GM10266 (cell line): ENCODE results near the gene NCAPH2.

Source experiments
- DNase-seq: peaks from one replicate; pipeline ENCODE4 v3.0.0; 2012; ENCODE audit errors: extremely low spot score
- TF ChIP-seq, protein P1 (sequence below): IDR thresholded peaks from 2 replicates; pipeline ENCODE4 v1.5.1; 2012; ENCODE audit warnings: mild to moderate bottlenecking, low read depth; ENCODE audit not compliant: control insufficient read depth, insufficient read depth; ENCODE audit errors: missing control alignments

Gene NCAPH2

DNA sequence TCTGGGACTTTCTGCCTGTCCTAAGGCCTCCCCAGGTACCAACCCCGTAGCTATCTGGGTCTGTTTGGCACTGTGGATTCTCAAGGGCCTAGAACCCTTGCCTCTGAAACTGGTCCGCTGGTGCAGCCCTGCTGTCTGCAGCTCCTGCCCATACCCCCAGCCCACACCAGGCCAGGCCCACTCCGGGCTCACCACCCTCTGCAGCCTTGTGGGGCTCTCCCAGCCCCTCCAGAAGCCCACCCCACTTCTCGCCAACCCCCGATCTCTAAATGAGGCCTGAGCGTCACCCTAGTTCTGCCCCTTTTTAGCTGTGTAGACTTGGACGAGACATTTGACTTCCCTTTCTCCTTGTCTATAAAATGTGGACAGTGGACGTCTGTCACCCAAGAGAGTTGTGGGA, 42.4 kb downstream of the NCAPH2 start:
- TF ChIP-seq, protein P1, sequence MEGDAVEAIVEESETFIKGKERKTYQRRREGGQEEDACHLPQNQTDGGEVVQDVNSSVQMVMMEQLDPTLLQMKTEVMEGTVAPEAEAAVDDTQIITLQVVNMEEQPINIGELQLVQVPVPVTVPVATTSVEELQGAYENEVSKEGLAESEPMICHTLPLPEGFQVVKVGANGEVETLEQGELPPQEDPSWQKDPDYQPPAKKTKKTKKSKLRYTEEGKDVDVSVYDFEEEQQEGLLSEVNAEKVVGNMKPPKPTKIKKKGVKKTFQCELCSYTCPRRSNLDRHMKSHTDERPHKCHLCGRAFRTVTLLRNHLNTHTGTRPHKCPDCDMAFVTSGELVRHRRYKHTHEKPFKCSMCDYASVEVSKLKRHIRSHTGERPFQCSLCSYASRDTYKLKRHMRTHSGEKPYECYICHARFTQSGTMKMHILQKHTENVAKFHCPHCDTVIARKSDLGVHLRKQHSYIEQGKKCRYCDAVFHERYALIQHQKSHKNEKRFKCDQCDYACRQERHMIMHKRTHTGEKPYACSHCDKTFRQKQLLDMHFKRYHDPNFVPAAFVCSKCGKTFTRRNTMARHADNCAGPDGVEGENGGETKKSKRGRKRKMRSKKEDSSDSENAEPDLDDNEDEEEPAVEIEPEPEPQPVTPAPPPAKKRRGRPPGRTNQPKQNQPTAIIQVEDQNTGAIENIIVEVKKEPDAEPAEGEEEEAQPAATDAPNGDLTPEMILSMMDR, result no peak

GRCh38 chr22:50551160-50551752, 43.2 kb downstream of the NCAPH2 start:
- TF ChIP-seq, protein P1, result no peak
- peak; percentile 6 for DNase-seq

More for the DNA sequence above, 42.4 kb downstream of the NCAPH2 start:
- no peak for DNase-seq

GRCh38 chr22:50553310-50553709, 45.3 kb downstream of the NCAPH2 start:
- TF ChIP-seq, protein P1, result no peak
- no peak for DNase-seq

GRCh38 chr22:50556703-50557102, 48.7 kb downstream of the NCAPH2 start:
- TF ChIP-seq, protein P1, result no peak
- no peak for DNase-seq

DNA sequence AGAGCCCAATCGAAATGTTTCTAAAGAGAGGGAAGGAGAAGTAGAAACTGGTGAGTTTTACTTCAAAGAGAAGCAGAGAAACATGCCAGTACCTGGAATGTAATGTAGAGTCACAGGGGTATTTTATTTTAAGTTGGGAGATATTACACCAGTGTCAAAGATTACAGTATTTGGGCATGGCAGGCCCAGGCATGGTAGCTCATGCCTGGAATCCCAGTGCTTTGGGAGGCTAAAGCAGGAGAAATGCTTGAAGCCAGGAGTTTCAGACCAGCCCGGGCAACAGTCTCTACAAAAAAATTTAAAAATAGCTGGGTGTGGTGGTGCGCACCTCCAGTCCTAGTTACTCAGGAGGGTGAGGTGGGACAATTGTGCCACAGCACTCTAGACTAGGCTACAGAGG, 52.0 kb downstream of the NCAPH2 start:
- TF ChIP-seq, protein P1, result no peak
- DNase-seq, result no peak

DNA sequence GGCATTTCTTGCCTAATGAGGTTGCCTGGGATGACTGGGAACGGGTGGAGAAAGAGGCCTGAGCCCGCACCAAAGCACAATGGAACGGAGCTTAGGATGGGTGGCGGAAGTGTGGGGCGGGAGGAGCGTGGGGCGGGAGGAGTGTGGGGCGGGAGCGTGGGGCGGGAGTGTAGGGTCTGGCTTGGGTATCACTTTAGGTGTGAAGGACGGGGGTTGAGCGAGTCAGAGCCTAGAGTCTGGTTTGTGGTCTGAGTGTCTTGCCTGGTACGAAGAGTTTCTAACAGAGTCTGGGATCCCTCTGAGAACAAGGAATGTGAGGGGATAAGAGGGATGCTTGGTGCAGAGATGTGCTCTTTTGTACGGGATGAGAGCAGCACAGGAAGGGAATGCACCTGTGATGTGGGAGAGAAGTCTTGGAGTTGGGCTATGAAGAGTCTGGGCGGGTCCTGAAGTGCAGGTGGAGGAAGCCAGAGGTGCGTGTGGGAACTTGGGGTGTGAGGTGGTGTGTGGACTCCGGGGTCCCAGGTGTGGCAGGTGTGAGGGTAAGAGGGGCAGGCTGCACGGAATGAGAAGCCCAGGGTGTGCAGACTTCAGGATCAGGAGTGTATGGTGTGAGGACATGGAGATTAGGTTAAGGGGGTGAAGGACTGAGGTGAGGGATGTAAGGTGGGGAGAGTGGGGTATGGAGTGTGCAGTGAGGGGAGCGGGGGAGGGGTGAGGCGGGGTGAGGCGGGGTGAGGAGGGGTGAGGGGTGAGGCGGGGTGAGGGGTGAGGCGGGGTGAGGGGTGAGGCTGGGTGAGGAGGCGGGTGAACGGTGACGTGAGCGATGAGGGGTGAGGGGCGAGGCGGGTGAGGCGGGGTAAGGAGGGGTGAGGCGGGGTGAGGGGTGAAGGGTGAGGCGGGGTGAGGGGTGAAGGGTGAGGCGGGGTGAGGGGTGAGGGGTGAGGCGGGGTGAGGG, 53.7 kb downstream of the NCAPH2 start:
- TF ChIP-seq, protein P1, result no peak
- DNase-seq, result no peak

GRCh38 chr22:50562523-50563412, 54.7 kb downstream of the NCAPH2 start, which contains the start of gene SYCE3:
Gene SYCE3 (minus strand): TSS chr22:50562919. CDS start chr22:50556405, 6,514 bp downstream.
- peak; percentile 98 for DNase-seq
- TF ChIP-seq, protein P1, result peak; percentile 96
